WTC11 (cell line): ENCODE data around the gene NFATC1. TPM values are rescaled to one million over a fixed set of nuclear protein-coding genes. Genes with fewer than 3 reads are reported as not detected.

Experiments
- ATAC-seq: fragments of 200-7000 bp; cut with Tn5 transposase; 2 replicates; pipeline ENCODE4 v1.10.0; 2021; ENCODE audit warnings: mild to moderate bottlenecking, moderate library complexity
- CTCF ChIA-PET: fragments of 300-600 bp; sonication (Branson Sonifier 250); formaldehyde crosslinking; loops from one replicate; lab custom pipeline; 2021; ENCODE audit warnings: antibody characterized with exemption; lab: Charles Lee
- POLR2A ChIA-PET: fragments of 350-600 bp; sonication (Branson Sonifier 250); formaldehyde crosslinking; loops from one replicate; lab custom pipeline; 2021; ENCODE audit warnings: antibody characterized with exemption; lab: Charles Lee
- DNase-seq: peaks from one replicate; pipeline ENCODE4 v3.0.0; 2021; ENCODE audit warnings: low spot score
- H3K27ac Mint-ChIP-seq: 2 replicates; pipeline ENCODE4 v1.8.0; 2021; ENCODE audit warnings: mixed read lengths
- H3K27me3 Mint-ChIP-seq: 2 replicates; pipeline ENCODE4 v1.8.0; 2021; ENCODE audit warnings: low read depth, mild to moderate bottlenecking, moderate library complexity, mixed read lengths
- H3K36me3 Mint-ChIP-seq: 2 replicates; pipeline ENCODE4 v1.8.0; 2021; ENCODE audit warnings: mixed read lengths
- H3K4me1 Mint-ChIP-seq: 2 replicates; pipeline ENCODE4 v1.8.0; 2022; ENCODE audit warnings: mixed read lengths
- H3K4me3 Mint-ChIP-seq: 2 replicates; pipeline ENCODE4 v1.8.0; 2021; ENCODE audit warnings: mild to moderate bottlenecking, moderate library complexity, mixed read lengths
- H3K9me3 Mint-ChIP-seq: 2 replicates; pipeline ENCODE4 v1.8.0; 2021; ENCODE audit warnings: mixed read lengths
- CREM ChIP-seq: sonication (generic); formaldehyde crosslinking; IDR thresholded peaks from 2 replicates; pipeline ENCODE4 v1.8.1; 2022; ENCODE audit warnings: mild to moderate bottlenecking, missing genetic modification reagents, moderate library complexity
- FOXP1 ChIP-seq: sonication (generic); formaldehyde crosslinking; IDR thresholded peaks from 2 replicates; pipeline ENCODE4 v1.8.0; 2022; ENCODE audit warnings: missing genetic modification reagents, mild to moderate bottlenecking, moderate library complexity, borderline replicate concordance
- GABPB1 ChIP-seq: sonication (generic); formaldehyde crosslinking; IDR thresholded peaks from 2 replicates; pipeline ENCODE4 v1.8.1; 2023; ENCODE audit warnings: mild to moderate bottlenecking, missing genetic modification reagents
- RELA ChIP-seq: sonication (generic); formaldehyde crosslinking; IDR thresholded peaks from 2 replicates; pipeline ENCODE4 v1.8.1; 2022; ENCODE audit warnings: missing genetic modification reagents, mild to moderate bottlenecking, borderline replicate concordance
- SP1 ChIP-seq: sonication (generic); formaldehyde crosslinking; conservative IDR thresholded peaks from 2 replicates; pipeline ENCODE4 v1.8.1; 2022; ENCODE audit warnings: missing genetic modification reagents
- total RNA-seq: library from RNA; stranded (reverse); gene quantifications from 3 replicates; pipeline ENCODE4 v1.2.3, GENCODE V29; 2021
- TF ChIP-seq, protein P1 (sequence below): fragments of 250-450 bp; sonication (Bioruptor Pico); IDR thresholded peaks from 2 replicates; pipeline ENCODE4 v1.9.0; 2021; ENCODE audit warnings: mild to moderate bottlenecking, borderline replicate concordance
- TF ChIP-seq, protein P2 (sequence below): sonication (generic); formaldehyde crosslinking; IDR thresholded peaks from 2 replicates; pipeline ENCODE4 v1.8.1; 2023; ENCODE audit warnings: mild to moderate bottlenecking, missing genetic modification reagents
- TF ChIP-seq, protein P3 (sequence below): sonication (generic); formaldehyde crosslinking; IDR thresholded peaks from 2 replicates; pipeline ENCODE4 v1.8.1; 2023; ENCODE audit warnings: mild to moderate bottlenecking, missing genetic modification reagents
- TF ChIP-seq, protein P4 (sequence below): sonication (generic); formaldehyde crosslinking; IDR thresholded peaks from 2 replicates; pipeline ENCODE4 v1.8.0; 2022; ENCODE audit warnings: mild to moderate bottlenecking, missing genetic modification reagents
- TF ChIP-seq, protein P5 (sequence below): sonication (generic); formaldehyde crosslinking; IDR thresholded peaks from 2 replicates; pipeline ENCODE4 v1.8.1; 2023; ENCODE audit warnings: mild to moderate bottlenecking, missing genetic modification reagents, moderate library complexity
- TF ChIP-seq, protein P6 (sequence below): sonication (generic); formaldehyde crosslinking; IDR thresholded peaks from 2 replicates; pipeline ENCODE4 v1.8.1; 2022; ENCODE audit warnings: mild to moderate bottlenecking, moderate library complexity, missing genetic modification reagents

The NFATC1 gene
- total RNA-seq, 1 experiment from 2014 or later, result 20.2 TPM

DNA sequence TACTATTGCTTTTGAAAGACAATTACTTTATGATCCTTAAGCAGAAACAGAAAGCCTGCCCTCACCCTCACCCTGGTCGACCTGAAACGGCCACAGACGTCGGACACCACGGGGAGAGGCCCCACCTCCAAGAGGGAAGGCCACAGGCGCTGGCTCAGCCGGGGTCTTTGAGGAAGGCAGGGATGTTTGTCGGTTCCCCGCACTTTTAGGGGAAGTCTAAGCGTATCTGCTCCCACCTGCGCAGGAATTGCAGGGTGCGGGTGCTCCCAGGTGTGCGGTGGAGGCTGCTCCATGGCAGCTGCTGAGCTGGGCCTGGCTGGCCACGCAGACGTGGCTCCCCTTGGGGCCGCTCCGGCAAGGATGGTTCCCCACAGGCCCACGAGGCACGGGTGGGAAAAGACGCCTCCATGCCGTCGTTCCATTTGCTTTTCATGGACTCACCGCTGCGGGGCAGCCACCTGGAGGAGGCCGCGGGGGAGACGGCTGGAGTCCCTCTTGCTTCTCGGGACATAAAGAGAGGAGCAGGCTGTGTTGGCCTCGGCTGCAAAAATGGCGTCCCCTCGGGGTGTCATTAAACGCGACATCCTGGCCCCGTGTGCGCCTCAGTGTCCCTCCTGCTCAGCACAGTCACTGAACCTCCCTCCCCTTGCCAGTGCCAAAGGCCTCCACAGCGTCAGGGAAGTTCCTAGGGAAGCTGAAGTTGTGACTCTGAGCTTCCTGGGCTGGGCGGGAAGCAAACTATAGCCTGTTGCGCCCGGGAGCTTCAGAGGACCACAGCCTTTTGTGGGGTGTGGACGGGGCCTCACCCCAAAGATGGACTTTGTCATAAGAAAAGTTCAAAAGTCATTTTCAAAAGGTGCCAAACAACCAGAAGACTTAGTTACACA is 63.4 kb downstream of the NFATC1 start (continued):
- TF ChIP-seq FOXP1 (CRISPR knock-in tag) (no peak), CREM (CRISPR knock-in tag) (no peak)
- TF ChIP-seq, all 79 proteins: peak for 0

DNA sequence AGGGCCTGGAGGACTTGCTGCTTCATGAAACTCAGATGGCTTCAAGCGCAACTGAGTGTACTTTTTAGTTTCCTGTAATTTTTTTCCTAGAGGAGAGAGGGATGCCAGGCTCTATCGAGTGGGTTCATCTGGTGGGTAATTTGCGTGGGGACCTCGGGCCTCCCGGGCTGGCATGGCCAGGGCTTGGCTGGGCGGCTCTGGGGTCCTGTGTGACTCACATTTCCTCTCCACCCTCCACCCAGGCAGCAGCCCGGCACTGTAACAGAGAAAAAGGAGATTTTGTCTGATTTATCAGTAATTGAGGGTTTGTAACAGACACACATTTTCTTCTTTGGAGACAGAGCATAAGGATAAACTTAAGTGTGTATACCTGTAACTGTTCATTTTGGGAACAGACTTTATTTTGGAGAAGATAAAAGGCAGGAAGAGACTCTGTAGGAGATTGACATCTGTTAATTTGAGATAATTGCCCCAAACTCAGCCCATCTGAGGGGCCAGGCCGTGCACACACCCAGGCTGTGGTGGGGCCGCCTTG is 64.3 kb downstream of the NFATC1 start:
- no peaks in the 10 kb centered on the region for H3K27me3 Mint-ChIP-seq
- ChIA-PET CTCF (no interaction called here), POLR2A (no interaction called here)
- H3K9me3 Mint-ChIP-seq, result no peaks in the 10 kb centered on the region
- DNase-seq (no peak), ATAC-seq (no peak)
- H3K4me3 Mint-ChIP-seq, result no peak overlapping the region
- peaks cover 5% of the 10 kb centered on the region; the same call in 1 of the 2 replicates for H3K36me3 Mint-ChIP-seq
- no peak for TF ChIP-seq RELA (CRISPR knock-in tag)
- TF ChIP-seq, protein P1, sequence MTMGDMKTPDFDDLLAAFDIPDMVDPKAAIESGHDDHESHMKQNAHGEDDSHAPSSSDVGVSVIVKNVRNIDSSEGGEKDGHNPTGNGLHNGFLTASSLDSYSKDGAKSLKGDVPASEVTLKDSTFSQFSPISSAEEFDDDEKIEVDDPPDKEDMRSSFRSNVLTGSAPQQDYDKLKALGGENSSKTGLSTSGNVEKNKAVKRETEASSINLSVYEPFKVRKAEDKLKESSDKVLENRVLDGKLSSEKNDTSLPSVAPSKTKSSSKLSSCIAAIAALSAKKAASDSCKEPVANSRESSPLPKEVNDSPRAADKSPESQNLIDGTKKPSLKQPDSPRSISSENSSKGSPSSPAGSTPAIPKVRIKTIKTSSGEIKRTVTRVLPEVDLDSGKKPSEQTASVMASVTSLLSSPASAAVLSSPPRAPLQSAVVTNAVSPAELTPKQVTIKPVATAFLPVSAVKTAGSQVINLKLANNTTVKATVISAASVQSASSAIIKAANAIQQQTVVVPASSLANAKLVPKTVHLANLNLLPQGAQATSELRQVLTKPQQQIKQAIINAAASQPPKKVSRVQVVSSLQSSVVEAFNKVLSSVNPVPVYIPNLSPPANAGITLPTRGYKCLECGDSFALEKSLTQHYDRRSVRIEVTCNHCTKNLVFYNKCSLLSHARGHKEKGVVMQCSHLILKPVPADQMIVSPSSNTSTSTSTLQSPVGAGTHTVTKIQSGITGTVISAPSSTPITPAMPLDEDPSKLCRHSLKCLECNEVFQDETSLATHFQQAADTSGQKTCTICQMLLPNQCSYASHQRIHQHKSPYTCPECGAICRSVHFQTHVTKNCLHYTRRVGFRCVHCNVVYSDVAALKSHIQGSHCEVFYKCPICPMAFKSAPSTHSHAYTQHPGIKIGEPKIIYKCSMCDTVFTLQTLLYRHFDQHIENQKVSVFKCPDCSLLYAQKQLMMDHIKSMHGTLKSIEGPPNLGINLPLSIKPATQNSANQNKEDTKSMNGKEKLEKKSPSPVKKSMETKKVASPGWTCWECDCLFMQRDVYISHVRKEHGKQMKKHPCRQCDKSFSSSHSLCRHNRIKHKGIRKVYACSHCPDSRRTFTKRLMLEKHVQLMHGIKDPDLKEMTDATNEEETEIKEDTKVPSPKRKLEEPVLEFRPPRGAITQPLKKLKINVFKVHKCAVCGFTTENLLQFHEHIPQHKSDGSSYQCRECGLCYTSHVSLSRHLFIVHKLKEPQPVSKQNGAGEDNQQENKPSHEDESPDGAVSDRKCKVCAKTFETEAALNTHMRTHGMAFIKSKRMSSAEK, result no peak
- TF ChIP-seq, protein P2, sequence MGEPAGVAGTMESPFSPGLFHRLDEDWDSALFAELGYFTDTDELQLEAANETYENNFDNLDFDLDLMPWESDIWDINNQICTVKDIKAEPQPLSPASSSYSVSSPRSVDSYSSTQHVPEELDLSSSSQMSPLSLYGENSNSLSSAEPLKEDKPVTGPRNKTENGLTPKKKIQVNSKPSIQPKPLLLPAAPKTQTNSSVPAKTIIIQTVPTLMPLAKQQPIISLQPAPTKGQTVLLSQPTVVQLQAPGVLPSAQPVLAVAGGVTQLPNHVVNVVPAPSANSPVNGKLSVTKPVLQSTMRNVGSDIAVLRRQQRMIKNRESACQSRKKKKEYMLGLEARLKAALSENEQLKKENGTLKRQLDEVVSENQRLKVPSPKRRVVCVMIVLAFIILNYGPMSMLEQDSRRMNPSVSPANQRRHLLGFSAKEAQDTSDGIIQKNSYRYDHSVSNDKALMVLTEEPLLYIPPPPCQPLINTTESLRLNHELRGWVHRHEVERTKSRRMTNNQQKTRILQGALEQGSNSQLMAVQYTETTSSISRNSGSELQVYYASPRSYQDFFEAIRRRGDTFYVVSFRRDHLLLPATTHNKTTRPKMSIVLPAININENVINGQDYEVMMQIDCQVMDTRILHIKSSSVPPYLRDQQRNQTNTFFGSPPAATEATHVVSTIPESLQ (CRISPR knock-in tag), result no peak
- TF ChIP-seq, protein P3, sequence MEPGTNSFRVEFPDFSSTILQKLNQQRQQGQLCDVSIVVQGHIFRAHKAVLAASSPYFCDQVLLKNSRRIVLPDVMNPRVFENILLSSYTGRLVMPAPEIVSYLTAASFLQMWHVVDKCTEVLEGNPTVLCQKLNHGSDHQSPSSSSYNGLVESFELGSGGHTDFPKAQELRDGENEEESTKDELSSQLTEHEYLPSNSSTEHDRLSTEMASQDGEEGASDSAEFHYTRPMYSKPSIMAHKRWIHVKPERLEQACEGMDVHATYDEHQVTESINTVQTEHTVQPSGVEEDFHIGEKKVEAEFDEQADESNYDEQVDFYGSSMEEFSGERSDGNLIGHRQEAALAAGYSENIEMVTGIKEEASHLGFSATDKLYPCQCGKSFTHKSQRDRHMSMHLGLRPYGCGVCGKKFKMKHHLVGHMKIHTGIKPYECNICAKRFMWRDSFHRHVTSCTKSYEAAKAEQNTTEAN, result no peak
- TF ChIP-seq, protein P4, sequence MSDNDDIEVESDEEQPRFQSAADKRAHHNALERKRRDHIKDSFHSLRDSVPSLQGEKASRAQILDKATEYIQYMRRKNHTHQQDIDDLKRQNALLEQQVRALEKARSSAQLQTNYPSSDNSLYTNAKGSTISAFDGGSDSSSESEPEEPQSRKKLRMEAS (CRISPR knock-in tag), result no peak
- TF ChIP-seq SP1 (CRISPR knock-in tag), result no peak
- TF ChIP-seq GABPB1 (CRISPR knock-in tag), result no peak
- TF ChIP-seq, protein P5, sequence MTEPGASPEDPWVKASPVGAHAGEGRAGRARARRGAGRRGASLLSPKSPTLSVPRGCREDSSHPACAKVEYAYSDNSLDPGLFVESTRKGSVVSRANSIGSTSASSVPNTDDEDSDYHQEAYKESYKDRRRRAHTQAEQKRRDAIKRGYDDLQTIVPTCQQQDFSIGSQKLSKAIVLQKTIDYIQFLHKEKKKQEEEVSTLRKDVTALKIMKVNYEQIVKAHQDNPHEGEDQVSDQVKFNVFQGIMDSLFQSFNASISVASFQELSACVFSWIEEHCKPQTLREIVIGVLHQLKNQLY (CRISPR knock-in tag), result no peak
- TF ChIP-seq, protein P6, sequence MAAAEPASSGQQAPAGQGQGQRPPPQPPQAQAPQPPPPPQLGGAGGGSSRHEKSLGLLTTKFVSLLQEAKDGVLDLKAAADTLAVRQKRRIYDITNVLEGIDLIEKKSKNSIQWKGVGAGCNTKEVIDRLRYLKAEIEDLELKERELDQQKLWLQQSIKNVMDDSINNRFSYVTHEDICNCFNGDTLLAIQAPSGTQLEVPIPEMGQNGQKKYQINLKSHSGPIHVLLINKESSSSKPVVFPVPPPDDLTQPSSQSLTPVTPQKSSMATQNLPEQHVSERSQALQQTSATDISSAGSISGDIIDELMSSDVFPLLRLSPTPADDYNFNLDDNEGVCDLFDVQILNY (CRISPR knock-in tag), result no peak
- peak overlapping the region; percentile 65; the same call in 1 of the 2 replicates for H3K27ac Mint-ChIP-seq
- peaks cover 18% of the 10 kb centered on the region for H3K4me1 Mint-ChIP-seq
